Endothelial cell (in vitro differentiated cells): ENCODE measurements around the gene RALB. TPM values are rescaled to one million over a fixed set of nuclear protein-coding genes. Genes with fewer than 3 reads are reported as not detected.
A peak's percentile ranks its signal among the peaks of the same experiment; 100 is the strongest.
"Not testable (repeated sequence)": the region's sequence is repeated elsewhere in the genome, so short reads cannot be mapped to it uniquely, and the experiment has no call there.

Experiments used
- DNase-seq: peaks from one replicate; pipeline ENCODE4 v3.0.0; 2021; ENCODE audit warnings: low spot score
- H3K27ac Mint-ChIP-seq: one replicate; pipeline ENCODE4 v1.8.0; 2021; ENCODE audit warnings: mixed read lengths, inconsistent platforms; ENCODE audit not compliant: unreplicated experiment
- H3K27me3 Mint-ChIP-seq: one replicate; pipeline ENCODE4 v1.8.0; 2021; ENCODE audit warnings: mild to moderate bottlenecking, moderate library complexity, mixed read lengths, inconsistent platforms; ENCODE audit not compliant: unreplicated experiment
- H3K36me3 Mint-ChIP-seq: one replicate; pipeline ENCODE4 v1.8.0; 2021; ENCODE audit warnings: mild to moderate bottlenecking, low read depth, mixed read lengths, inconsistent platforms; ENCODE audit not compliant: unreplicated experiment
- H3K4me1 Mint-ChIP-seq: one replicate; pipeline ENCODE4 v1.8.0; 2021; ENCODE audit warnings: mild to moderate bottlenecking, mixed read lengths, inconsistent platforms; ENCODE audit not compliant: unreplicated experiment
- H3K4me3 Mint-ChIP-seq: one replicate; pipeline ENCODE4 v1.8.0; 2021; ENCODE audit warnings: mild to moderate bottlenecking, mixed read lengths, inconsistent platforms; ENCODE audit not compliant: unreplicated experiment
- H3K9me3 Mint-ChIP-seq: one replicate; pipeline ENCODE4 v1.8.0; 2021; ENCODE audit warnings: mixed read lengths, inconsistent platforms; ENCODE audit not compliant: unreplicated experiment
- total RNA-seq: library from RNA; stranded (reverse); fragmentation: NEBNext Ultra II Directional; extraction: Animal tissue kit (Norgen Biotek cat#: 25700); gene quantifications from one replicate; pipeline ENCODE4 v1.2.1, GENCODE V29; 2021; ENCODE audit not compliant: unreplicated experiment
- TF ChIP-seq, protein P1 (sequence below): fragments of 200-600 bp; sonication (generic); IDR thresholded peaks from one replicate; pipeline ENCODE4 v1.5.0; 2021; ENCODE audit warnings: antibody characterized with exemption; ENCODE audit not compliant: unreplicated experiment

RALB gene
- total RNA-seq, 1 donor from 2014 or later = 367 TPM

DNA sequence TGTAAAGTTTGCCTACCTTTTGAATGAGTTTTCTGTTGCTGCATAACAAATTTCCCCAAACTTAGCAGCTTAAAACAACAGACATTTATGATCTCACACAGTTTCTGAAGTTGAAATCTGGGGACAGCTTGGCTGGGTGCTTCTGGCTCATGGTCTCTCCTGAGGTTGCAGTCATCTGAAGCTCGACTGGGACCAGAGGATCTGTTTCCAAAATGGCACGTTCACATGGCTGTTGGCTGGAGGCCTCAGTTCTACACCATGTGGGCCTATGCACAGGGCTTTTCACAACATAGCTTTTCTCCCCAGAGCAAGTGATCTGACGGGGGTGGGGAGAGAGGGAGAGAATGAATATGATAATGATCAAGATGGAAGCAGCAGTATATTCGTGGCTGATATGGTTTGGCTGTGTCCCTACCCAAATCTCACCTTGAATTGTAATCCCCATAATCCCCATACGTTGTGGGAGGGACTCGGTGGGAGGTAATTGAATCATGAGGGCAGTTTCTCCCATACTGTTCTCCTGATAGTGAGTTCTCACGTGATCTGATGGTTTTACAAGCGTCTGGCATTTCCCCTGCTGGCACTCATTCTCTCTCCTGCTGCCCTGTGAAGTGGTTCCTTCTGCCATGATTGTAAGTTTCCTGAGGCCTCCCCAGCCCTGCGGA lies 3.5 kb downstream of the RALB start:
- Mint-ChIP-seq H3K36me3 (peaks cover 53% of the 10 kb centered on the region), H3K4me3 (peak overlapping the region; percentile 99), H3K27ac (peak overlapping the region; percentile 4), H3K9me3 (no peaks in the 10 kb centered on the region), H3K27me3 (peaks cover 20% of the 10 kb centered on the region), H3K4me1 (peaks cover 66% of the 10 kb centered on the region)
- TF ChIP-seq, protein P1, sequence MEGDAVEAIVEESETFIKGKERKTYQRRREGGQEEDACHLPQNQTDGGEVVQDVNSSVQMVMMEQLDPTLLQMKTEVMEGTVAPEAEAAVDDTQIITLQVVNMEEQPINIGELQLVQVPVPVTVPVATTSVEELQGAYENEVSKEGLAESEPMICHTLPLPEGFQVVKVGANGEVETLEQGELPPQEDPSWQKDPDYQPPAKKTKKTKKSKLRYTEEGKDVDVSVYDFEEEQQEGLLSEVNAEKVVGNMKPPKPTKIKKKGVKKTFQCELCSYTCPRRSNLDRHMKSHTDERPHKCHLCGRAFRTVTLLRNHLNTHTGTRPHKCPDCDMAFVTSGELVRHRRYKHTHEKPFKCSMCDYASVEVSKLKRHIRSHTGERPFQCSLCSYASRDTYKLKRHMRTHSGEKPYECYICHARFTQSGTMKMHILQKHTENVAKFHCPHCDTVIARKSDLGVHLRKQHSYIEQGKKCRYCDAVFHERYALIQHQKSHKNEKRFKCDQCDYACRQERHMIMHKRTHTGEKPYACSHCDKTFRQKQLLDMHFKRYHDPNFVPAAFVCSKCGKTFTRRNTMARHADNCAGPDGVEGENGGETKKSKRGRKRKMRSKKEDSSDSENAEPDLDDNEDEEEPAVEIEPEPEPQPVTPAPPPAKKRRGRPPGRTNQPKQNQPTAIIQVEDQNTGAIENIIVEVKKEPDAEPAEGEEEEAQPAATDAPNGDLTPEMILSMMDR = no peak
- DNase-seq = no peak

DNA sequence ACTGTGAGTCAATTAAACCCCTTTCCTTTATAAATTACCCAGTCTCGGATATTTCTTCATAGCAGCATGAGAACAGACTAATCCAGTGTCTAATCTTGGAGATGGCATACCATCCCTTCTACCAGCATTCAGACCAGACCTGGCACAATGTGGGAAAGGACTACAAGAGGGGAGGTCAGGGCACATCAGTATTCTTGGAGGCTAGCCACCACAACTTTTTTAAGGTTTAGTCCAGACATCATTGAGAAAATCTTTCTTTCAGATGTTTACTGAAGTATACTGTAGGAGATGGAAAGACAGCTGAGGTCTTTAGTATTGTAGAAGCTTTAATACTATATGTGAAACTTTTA lies 4.0 kb downstream of the RALB start:
- H3K4me3 Mint-ChIP-seq = peak overlapping the region; percentile 99
- peaks cover 65% of the 10 kb centered on the region for H3K4me1 Mint-ChIP-seq
- DNase-seq = no peak
- H3K27me3 Mint-ChIP-seq = peaks cover 19% of the 10 kb centered on the region
- no peaks in the 10 kb centered on the region for H3K9me3 Mint-ChIP-seq
- H3K27ac Mint-ChIP-seq = no peak overlapping the region
- TF ChIP-seq, protein P1 = no peak
- peaks cover 53% of the 10 kb centered on the region for H3K36me3 Mint-ChIP-seq

DNA sequence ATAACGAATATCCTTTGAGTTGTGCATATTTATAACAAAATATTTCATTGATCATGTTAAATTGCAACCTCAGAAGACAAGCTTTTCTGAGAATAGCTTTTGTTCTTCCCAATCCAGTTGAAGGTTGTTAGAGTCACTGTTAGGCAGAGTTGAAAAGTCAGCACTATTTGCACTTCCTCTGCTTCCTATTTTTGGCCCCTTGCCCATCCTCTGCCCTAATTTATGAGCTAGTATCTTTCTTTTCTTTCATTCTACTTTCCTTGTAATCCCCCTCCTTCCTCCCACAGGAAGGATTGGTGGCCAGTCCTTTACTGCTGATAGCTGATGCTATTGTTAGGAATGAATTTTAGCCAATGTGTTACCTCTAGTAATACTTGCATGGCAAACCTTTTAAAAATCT lies 4.9 kb downstream of the RALB start:
- H3K36me3 Mint-ChIP-seq = peaks cover 53% of the 10 kb centered on the region
- TF ChIP-seq, protein P1 = no peak
- peak overlapping the region; percentile 49 for H3K27ac Mint-ChIP-seq
- DNase-seq = no peak
- H3K27me3 Mint-ChIP-seq = peaks cover 14% of the 10 kb centered on the region
- no peaks in the 10 kb centered on the region for H3K9me3 Mint-ChIP-seq
- H3K4me3 Mint-ChIP-seq = peak overlapping the region; percentile 81
- peaks cover 58% of the 10 kb centered on the region for H3K4me1 Mint-ChIP-seq

DNA sequence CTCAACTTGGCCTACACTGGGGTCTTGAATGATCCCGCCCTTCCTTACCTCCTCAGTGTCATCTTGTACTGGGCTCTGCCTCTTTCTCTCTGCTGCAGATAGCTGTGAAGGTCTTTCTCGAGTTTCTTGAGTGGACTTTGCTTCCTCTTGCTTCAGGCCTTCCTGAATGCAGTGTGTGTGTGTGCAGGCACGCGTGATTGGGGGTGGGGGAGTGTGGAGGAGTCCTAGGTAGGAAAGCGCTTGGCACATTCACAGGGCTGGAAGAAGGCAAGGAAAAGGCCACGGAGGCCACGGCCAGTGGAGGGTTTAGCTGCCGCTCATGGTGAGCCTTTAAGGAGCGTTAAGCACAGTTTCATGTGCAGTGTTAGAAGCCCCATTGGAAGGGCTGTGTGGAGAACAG lies 5.5 kb downstream of the RALB start:
- Mint-ChIP-seq H3K36me3 (peaks cover 53% of the 10 kb centered on the region), H3K4me1 (peaks cover 58% of the 10 kb centered on the region), H3K9me3 (no peaks in the 10 kb centered on the region), H3K27me3 (peaks cover 13% of the 10 kb centered on the region), H3K4me3 (peak overlapping the region; percentile 81), H3K27ac (peak overlapping the region; percentile 67)
- TF ChIP-seq, protein P1 = no peak
- no peak for DNase-seq

DNA sequence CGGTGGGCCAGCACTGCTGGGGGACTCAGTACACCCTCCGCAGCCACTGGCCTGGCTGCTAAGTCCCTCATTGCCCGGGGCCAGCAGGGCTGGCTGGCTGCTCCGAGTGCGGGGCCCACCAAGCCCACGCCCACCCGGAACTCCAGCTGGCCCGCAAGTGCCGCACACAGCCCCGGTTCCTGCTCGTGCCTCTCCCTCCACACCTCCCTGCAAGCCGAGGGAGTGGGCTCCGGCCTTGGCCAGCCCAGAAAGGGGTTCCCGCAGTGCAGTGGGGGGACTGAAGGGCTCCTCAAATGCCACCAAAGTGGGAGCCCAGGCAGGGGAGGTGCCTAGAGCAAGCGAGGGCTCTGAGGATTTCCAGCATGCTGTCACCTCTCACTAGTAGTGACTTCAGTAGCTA lies 7.3 kb downstream of the RALB start:
- not testable (repeated sequence) for DNase-seq, H3K27ac Mint-ChIP-seq, H3K27me3 Mint-ChIP-seq, H3K4me3 Mint-ChIP-seq, H3K9me3 Mint-ChIP-seq
- Mint-ChIP-seq H3K4me1 (peaks cover 53% of the 10 kb centered on the region), H3K36me3 (peaks cover 43% of the 10 kb centered on the region)
